GM18520 (cell line): ENCODE results near the gene ART1.
"Not testable (repeated sequence)": the region's sequence is repeated elsewhere in the genome, so short reads cannot be mapped to it uniquely, and the experiment has no call there.

Experiments used
- ATAC-seq: cut with Tn5 transposase; IDR thresholded peaks from one replicate; pipeline ENCODE4 v1.9.1; 2021; ENCODE audit not compliant: unreplicated experiment

ART1 gene

GRCh38 chr11:3631331-3631730, 13.6 kb upstream of the ART1 start:
- ATAC-seq = no peak

- no peak for ATAC-seq
These were observed 12.8 kb upstream of the ART1 start for GRCh38 chr11:3632070-3632660.

GRCh38 chr11:3635641-3636375, 9.1 kb upstream of the ART1 start:
- ATAC-seq = no peak

- ATAC-seq = no peak
These were observed 7.7 kb upstream of the ART1 start for GRCh38 chr11:3637201-3637600.

- no peak for ATAC-seq
These were observed 6.4 kb upstream of the ART1 start for GRCh38 chr11:3638513-3638912.

GRCh38 chr11:3639841-3640240, 5.1 kb upstream of the ART1 start:
- no peak for ATAC-seq

GRCh38 chr11:3641191-3641590, 3.7 kb upstream of the ART1 start:
- ATAC-seq = no peak

- ATAC-seq = no peak
These were observed 3.2 kb upstream of the ART1 start, which contains the start of gene ART5 for GRCh38 chr11:3641701-3642070. ART5 (minus strand) TSS chr11:3641992; CDS start chr11:3641862, 130 bp downstream.

- no peak for ATAC-seq
These were observed 2.6 kb upstream of the ART1 start for GRCh38 chr11:3642071-3642951.

- not testable (repeated sequence) for ATAC-seq
These were observed 1.8 kb upstream of the ART1 start for GRCh38 chr11:3643102-3643546.

- no peak for ATAC-seq
These were observed 624 bp downstream of the ART1 start for GRCh38 chr11:3645552-3645951.

GRCh38 chr11:3648843-3649242, 3.9 kb downstream of the ART1 start:
- not testable (repeated sequence) for ATAC-seq

GRCh38 chr11:3649374-3649773, 4.4 kb downstream of the ART1 start:
- ATAC-seq = not testable (repeated sequence)

GRCh38 chr11:3652514-3652913, 7.6 kb downstream of the ART1 start:
- not testable (repeated sequence) for ATAC-seq

- no peak for ATAC-seq
These were observed 10.6 kb downstream of the ART1 start for GRCh38 chr11:3655547-3655946.

GRCh38 chr11:3657331-3657730, 12.4 kb downstream of the ART1 start:
- not testable (repeated sequence) for ATAC-seq

GRCh38 chr11:3658252-3658651, 13.3 kb downstream of the ART1 start:
- ATAC-seq = no peak

GRCh38 chr11:3659595-3660515, 14.9 kb downstream of the ART1 start:
- no peak for ATAC-seq

- ATAC-seq = no peak
These were observed 16.0 kb downstream of the ART1 start for GRCh38 chr11:3660960-3661359.

- ATAC-seq = no peak
These were observed 17.9 kb downstream of the ART1 start for GRCh38 chr11:3662856-3663255.
